GM23248 (cell line): ENCODE data around the gene MYO9A. TPM values are rescaled to one million over a fixed set of nuclear protein-coding genes. Genes with fewer than 3 reads are reported as not detected.

ENCODE experiments used
- DNase-seq: peaks from one replicate; pipeline ENCODE4 v3.0.0-alpha.2; 2015
- H2AFZ ChIP-seq: fragments of 200-600 bp; sonication (generic); 2 replicates; pipeline ENCODE4 v1.6.1; 2016; ENCODE audit warnings: antibody characterized with exemption
- H3F3A ChIP-seq: fragments of 200-600 bp; sonication (generic); 2 replicates; pipeline ENCODE4 v1.6.1; 2016; ENCODE audit warnings: mild to moderate bottlenecking, antibody characterized with exemption, mixed run types; ENCODE audit not compliant: insufficient read depth
- H3K27ac ChIP-seq: fragments of 200-600 bp; sonication (generic); 2 replicates; pipeline ENCODE4 v1.5.1; 2016; ENCODE audit warnings: mild to moderate bottlenecking
- H3K27me3 ChIP-seq: fragments of 200-600 bp; sonication (generic); replicated peaks from 2 replicates; pipeline ENCODE4 v1.6.1; 2016; ENCODE audit warnings: mild to moderate bottlenecking; ENCODE audit not compliant: insufficient read depth
- H3K36me3 ChIP-seq: fragments of 200-600 bp; sonication (generic); 2 replicates; pipeline ENCODE4 v1.6.1; 2016; ENCODE audit warnings: low read depth, mild to moderate bottlenecking
- H3K4me1 ChIP-seq: fragments of 200-600 bp; sonication (generic); 2 replicates; pipeline ENCODE4 v1.6.1; 2016; ENCODE audit warnings: mild to moderate bottlenecking; ENCODE audit not compliant: insufficient read depth
- H3K4me2 ChIP-seq: fragments of 200-600 bp; sonication (generic); one replicate; pipeline ENCODE4 v1.6.1; 2016; ENCODE audit warnings: mild to moderate bottlenecking; ENCODE audit not compliant: unreplicated experiment
- H3K4me3 ChIP-seq: fragments of 200-600 bp; sonication (generic); 2 replicates; pipeline ENCODE4 v1.5.1; 2016; ENCODE audit warnings: mild to moderate bottlenecking
- H3K79me2 ChIP-seq: fragments of 200-600 bp; sonication (generic); 2 replicates; pipeline ENCODE4 v1.6.1; 2016; ENCODE audit warnings: mild to moderate bottlenecking; ENCODE audit not compliant: insufficient read depth
- H3K9ac ChIP-seq: fragments of 200-600 bp; sonication (generic); 2 replicates; pipeline ENCODE4 v1.6.1; 2016; ENCODE audit warnings: mild to moderate bottlenecking
- H3K9me2 ChIP-seq: fragments of 200-600 bp; sonication (generic); 2 replicates; pipeline ENCODE4 v1.6.1; 2016; ENCODE audit warnings: mixed run types, mild to moderate bottlenecking, moderate library complexity; ENCODE audit not compliant: insufficient read depth
- H3K9me3 ChIP-seq: fragments of 200-600 bp; sonication (generic); one replicate; pipeline ENCODE4 v1.6.1; 2017; ENCODE audit warnings: low read depth
- H4K20me1 ChIP-seq: fragments of 200-600 bp; sonication (generic); 2 replicates; pipeline ENCODE4 v1.6.0; 2016; ENCODE audit not compliant: insufficient read depth
- EZH2 ChIP-seq: fragments of 200-600 bp; sonication (generic); IDR thresholded peaks from 2 replicates; pipeline ENCODE4 v1.6.1; 2018; ENCODE audit warnings: antibody characterized with exemption, mild to moderate bottlenecking; ENCODE audit not compliant: insufficient read depth, poor library complexity, severe bottlenecking
- EZH2phosphoT487 ChIP-seq: fragments of 200-600 bp; sonication (generic); IDR thresholded peaks from 2 replicates; pipeline ENCODE4 v1.6.1; 2018; ENCODE audit warnings: antibody characterized with exemption, moderate library complexity, mild to moderate bottlenecking, low read depth; ENCODE audit not compliant: insufficient read depth
- WGBS, 2 experiments: methylation state at CpG; one replicate each; pipeline ENCODE4 v1.1.6; 2015 to 2017; ENCODE audit warnings: low lambda C conversion rate in 2 of 2, low coverage in 1 of 2; ENCODE audit errors: missing lambda C conversion rate in 2 of 2; 5-methylcytosine and 5-hydroxymethylcytosine counted together
- in situ Hi-C: fragments of 300-500 bp; cut with MboI; formaldehyde crosslinking; loops from 2 replicates; pipeline ENCODE4 v1.15.0; 2020
- polyA plus RNA-seq: library from polyadenylated mRNA; unstranded; fragments of >200 nt; fragmentation: Nextera tagmentation; extraction: Ambion mirVana; gene quantifications from 2 replicates; pipeline ENCODE4 v1.2.1, GENCODE V29; 2016
- total RNA-seq: library from RNA; depleted of rRNA; stranded (reverse); fragments of >200 nt; shearing (Covaris generic); gene quantifications from 2 replicates; pipeline ENCODE4 v1.2.3, GENCODE V29; 2014

The MYO9A gene
- total and polyA plus RNA-seq, 2 experiments from 2014 or later, result 10.6 to 20.4 TPM

DNA sequence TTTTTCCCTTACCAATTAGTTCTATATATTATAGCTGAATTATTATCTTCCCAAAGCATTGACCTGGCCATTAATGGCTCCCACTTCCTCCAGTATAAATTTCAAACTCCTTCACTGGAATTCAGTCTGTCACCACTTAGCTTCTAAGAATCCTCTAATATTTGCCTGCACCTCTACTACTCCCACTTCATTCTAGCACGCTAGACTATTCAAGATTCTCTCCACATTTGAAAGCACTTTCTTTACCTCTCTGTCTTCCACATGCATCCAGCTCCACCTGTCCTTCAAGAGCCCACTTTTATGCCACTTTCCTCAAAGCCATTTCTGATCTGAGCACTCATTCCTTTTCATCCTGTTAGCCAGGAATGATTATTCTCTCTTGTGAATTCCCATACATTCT lies 15.3 kb upstream of the MYO9A start:
- Histone ChIP-seq H3K4me2 (no peak overlapping the region), H3K9ac (no peak overlapping the region), H3K9me2 (no peaks in the 10 kb centered on the region), H3K36me3 (no peaks in the 10 kb centered on the region), H4K20me1 (no peaks in the 10 kb centered on the region; the same call in 1 of the 2 replicates), H2AFZ (no peak overlapping the region), H3K4me1 (no peaks in the 10 kb centered on the region), H3F3A (no peaks in the 10 kb centered on the region), H3K27ac (no peak overlapping the region), H3K79me2 (no peaks in the 10 kb centered on the region), H3K9me3 (no peaks in the 10 kb centered on the region), H3K4me3 (no peak overlapping the region), H3K27me3 (no peaks in the 10 kb centered on the region)
- TF ChIP-seq EZH2 (no peak), EZH2phosphoT487 (no peak)
- DNase-seq, result no peak
- in situ Hi-C loops, result no loop called here
- 94 to 100% methylated on average over 1 of the region's 1 CpG for WGBS, 2 experiments

DNA sequence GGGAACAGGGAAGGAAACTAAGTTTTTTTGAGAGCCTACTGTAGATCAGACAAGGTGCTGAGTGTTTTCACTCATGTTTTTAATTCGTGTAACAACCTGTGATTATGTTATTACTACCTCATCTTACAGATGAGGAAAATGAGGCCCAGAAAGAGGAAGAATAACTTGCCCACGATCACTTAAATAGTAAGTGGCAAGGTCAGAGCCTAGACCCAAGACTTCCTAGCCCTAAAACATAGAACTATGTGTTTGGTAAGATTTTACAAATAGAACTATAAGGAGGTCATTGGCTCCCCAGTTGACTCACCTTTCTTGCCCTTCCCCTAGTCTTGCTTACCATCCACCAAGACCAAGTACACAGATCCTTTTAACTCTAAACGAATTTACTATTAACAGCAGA lies 14.0 kb upstream of the MYO9A start:
- no peak overlapping the region for H3K9ac ChIP-seq
- H3K4me1 ChIP-seq, result no peaks in the 10 kb centered on the region
- no peaks in the 10 kb centered on the region for H3K9me3 ChIP-seq
- TF ChIP-seq EZH2phosphoT487 (no peak), EZH2 (no peak)
- no peak overlapping the region for H3K27ac ChIP-seq
- no peak overlapping the region for H3K4me3 ChIP-seq
- H3F3A ChIP-seq, result no peaks in the 10 kb centered on the region
- H3K4me2 ChIP-seq, result no peak overlapping the region
- no peaks in the 10 kb centered on the region for H3K27me3 ChIP-seq
- no peaks in the 10 kb centered on the region for H3K9me2 ChIP-seq
- no peaks in the 10 kb centered on the region for H3K79me2 ChIP-seq
- 57 to 63% methylated on average over 3 of the region's 3 CpGs for WGBS, 2 experiments
- no peak overlapping the region for H2AFZ ChIP-seq
- no peaks in the 10 kb centered on the region for H3K36me3 ChIP-seq
- H4K20me1 ChIP-seq, result no peaks in the 10 kb centered on the region; the same call in 1 of the 2 replicates
- DNase-seq, result no peak
- in situ Hi-C loops, result no loop called here

DNA sequence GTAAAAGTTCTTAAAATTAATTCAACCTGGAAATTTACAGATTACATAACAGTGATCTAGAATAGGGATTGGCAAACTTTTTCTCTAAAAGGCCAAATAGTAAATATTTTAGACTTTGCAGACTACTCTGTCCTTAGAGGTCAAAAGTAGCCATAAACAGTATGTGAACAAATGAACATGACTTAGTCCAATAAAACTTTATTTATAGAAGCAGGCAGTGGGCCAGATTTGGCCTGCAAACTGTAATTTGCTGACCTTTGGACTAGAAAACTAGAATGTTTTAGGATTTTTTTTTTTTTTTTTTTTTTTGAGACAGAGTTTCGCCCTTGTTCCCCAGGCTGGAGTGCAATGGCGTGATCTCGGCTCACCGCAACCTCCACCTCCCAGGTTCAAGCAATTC lies 12.3 kb upstream of the MYO9A start:
- in situ Hi-C loops, result no loop called here
- Histone ChIP-seq H3K4me2 (no peak overlapping the region), H3F3A (no peaks in the 10 kb centered on the region), H4K20me1 (no peaks in the 10 kb centered on the region), H3K36me3 (no peaks in the 10 kb centered on the region), H3K9me2 (no peaks in the 10 kb centered on the region), H3K27ac (no peak overlapping the region), H3K79me2 (no peaks in the 10 kb centered on the region), H3K4me3 (no peak overlapping the region), H3K27me3 (no peaks in the 10 kb centered on the region), H3K9ac (no peak overlapping the region), H3K4me1 (no peaks in the 10 kb centered on the region), H2AFZ (no peak overlapping the region), H3K9me3 (no peaks in the 10 kb centered on the region)
- DNase-seq, result no peak
- TF ChIP-seq EZH2phosphoT487, result no peak
- no peak for TF ChIP-seq EZH2
- 88 to 90% methylated on average over 4 of the region's 4 CpGs for WGBS, 2 experiments

DNA sequence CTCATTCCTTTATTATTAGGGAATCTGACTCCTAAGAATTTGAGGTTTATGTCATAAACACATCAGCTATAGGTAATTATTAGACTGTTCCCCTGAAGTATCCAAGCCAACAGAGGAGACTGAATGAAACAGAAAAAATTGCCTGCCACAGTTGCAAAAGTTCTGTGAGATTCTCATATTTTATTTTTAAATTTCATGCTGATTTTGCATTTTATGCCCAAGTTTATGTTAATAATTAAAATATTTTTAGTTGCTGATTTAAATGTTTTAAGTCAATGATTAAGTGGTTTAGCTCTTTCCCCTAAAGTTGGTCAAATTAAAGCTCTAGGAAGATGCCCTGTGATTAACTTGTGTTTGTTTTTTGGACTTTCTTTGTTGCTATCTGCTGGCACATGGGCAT lies 10.4 kb upstream of the MYO9A start:
- Histone ChIP-seq H3K9me3 (no peaks in the 10 kb centered on the region), H3K4me2 (no peak overlapping the region), H3K9ac (no peak overlapping the region), H4K20me1 (no peaks in the 10 kb centered on the region), H3K4me1 (no peaks in the 10 kb centered on the region), H3K9me2 (no peaks in the 10 kb centered on the region), H3F3A (no peaks in the 10 kb centered on the region), H3K4me3 (no peak overlapping the region), H3K79me2 (no peaks in the 10 kb centered on the region), H2AFZ (no peak overlapping the region), H3K27ac (no peak overlapping the region), H3K36me3 (no peaks in the 10 kb centered on the region), H3K27me3 (no peaks in the 10 kb centered on the region)
- in situ Hi-C loops, result no loop called here
- no peak for TF ChIP-seq EZH2phosphoT487
- TF ChIP-seq EZH2, result no peak
- no peak for DNase-seq

DNA sequence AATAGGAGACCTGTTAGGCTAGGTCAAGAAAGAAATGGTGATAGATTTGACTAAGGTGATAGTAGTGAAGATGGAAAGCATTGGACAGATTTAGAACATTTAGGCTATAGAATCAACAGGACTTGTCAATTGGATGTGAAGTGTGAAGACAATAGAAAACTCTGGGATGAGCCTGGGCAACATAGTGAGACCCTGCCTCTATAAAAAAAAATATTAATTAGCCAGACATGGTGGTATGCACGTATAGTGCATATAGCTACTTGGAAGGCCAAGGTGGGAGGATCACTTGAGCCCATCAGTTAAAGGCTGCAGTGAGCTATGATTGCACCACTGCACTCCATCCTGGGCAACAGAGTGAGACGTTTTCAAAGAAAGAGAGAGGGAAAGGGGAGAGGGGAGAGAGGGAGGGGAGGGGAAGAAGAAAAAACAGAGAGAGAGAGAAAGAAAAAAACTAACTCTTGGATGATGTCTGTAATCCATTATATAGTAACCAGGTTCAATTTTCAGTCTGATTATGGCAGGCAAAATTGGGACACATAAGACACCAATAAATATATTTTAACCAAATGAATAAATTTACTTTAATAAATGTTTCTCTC lies 9.9 kb upstream of the MYO9A start:
- WGBS, 2 experiments, result 52 to 55% methylated on average over 2 of the region's 2 CpGs
- H4K20me1 ChIP-seq, result no peaks in the 10 kb centered on the region
- TF ChIP-seq EZH2 (no peak), EZH2phosphoT487 (no peak)
- in situ Hi-C loops, result no loop called here
- H3K9ac ChIP-seq, result no peak overlapping the region
- no peaks in the 10 kb centered on the region for H3K36me3 ChIP-seq
- no peak overlapping the region for H3K4me2 ChIP-seq
- no peaks in the 10 kb centered on the region for H3K27me3 ChIP-seq
- H3K79me2 ChIP-seq, result no peaks in the 10 kb centered on the region
- H2AFZ ChIP-seq, result no peak overlapping the region
- DNase-seq, result no peak
- no peaks in the 10 kb centered on the region for H3K4me1 ChIP-seq
- H3F3A ChIP-seq, result no peaks in the 10 kb centered on the region
- H3K27ac ChIP-seq, result no peak overlapping the region
- no peaks in the 10 kb centered on the region for H3K9me3 ChIP-seq
- no peak overlapping the region for H3K4me3 ChIP-seq
- no peaks in the 10 kb centered on the region for H3K9me2 ChIP-seq
